Right renal pelvis (tissue), 4 donors: ENCODE results near the gene TMA7B. TPM values are rescaled to one million over a fixed set of nuclear protein-coding genes. Genes with fewer than 3 reads are reported as not detected.

Source experiments
- DNase-seq, 4 donors: peaks; one replicate each; pipeline ENCODE4 v3.0.0-alpha.2; 2013; ENCODE audit warnings: low read depth in 4 of 4, low spot score in 3 of 4, missing footprints in 1 of 4
- polyA plus RNA-seq, 4 donors: library from polyadenylated mRNA; unstranded; fragments of 120-200 nt; gene quantifications; one replicate each; pipeline ENCODE4 v1.2.1, GENCODE V29; 2013; ENCODE audit not compliant: insufficient read length in 4 of 4

The TMA7B gene
- polyA plus RNA-seq, 4 donors: 0.23 to 0.37 TPM; not detected in 2

DNA sequence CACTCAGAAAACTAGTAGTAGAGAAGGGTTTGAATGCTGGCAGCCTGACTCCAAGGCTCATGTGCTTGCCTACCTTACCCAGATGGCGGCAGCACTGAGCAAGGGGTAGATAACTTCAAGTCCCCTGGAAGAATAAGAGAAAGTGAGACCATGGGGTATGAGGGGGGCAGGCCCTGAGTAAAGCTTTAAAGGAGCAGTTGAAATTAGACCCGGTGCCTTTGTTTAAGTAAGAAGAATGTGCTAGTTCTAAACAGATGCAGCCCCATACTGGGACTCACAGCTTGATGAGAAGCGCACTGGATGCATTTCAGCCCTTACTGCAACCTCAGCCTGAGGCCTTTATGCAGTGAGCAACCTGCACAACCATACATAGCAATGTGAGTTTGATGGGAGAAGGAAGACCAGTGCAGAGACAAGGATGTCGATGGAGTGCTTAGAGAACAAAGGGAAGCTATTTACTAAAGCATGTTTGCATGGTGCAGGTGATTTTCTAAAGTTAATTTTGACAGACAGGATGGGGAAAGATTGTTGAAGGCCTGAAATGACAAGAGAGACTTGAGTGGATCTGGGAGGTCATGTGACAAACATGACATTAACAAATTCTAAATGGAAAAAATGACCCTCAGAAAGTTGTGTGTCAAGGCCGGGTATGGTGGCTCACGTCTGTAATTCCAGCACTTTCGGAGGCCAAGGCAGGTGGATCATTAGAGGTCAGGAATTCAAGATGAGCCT is 27.1 kb upstream of the TMA7B start:
- no peak for DNase-seq

DNA sequence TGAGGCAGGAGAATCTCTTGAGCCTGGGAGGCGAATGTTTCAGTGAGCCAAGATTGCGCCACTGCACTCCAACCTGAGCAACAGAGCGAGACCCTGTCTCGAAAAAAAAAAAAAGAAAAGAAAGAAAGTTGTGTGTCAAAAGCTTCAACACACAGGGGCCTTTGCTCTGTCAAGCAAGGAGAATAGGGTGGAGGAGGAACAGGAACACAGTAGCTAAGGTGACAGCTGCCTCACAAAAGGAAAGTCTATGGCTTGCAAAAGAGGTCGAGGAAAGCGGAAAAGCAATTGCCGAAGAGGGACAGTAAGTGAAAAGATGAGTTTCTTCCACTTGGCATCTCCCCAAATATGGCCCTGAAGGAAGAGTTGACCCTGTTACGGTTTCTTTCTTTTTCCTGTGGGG is 26.5 kb upstream of the TMA7B start:
- no peak for DNase-seq

DNA sequence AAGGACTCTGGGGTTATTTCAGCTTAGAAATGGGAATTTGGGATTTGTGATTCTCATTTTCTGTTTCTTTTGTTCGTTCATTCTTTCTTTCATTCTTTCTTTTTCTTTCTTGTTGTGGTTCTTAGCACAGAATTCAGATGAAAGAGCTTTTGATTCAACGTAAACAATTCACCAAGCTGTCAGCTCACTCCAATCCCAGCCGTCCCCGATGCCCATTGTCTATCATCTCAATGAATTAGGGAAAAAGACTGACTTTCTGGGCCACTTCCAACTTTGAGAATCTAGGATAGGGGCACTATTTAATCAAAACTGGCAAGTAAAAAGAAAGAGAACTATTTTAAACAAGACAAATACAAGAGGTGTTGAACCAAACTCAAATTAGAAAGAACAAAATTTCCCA is 25.1 kb upstream of the TMA7B start:
- no peak for DNase-seq

DNA sequence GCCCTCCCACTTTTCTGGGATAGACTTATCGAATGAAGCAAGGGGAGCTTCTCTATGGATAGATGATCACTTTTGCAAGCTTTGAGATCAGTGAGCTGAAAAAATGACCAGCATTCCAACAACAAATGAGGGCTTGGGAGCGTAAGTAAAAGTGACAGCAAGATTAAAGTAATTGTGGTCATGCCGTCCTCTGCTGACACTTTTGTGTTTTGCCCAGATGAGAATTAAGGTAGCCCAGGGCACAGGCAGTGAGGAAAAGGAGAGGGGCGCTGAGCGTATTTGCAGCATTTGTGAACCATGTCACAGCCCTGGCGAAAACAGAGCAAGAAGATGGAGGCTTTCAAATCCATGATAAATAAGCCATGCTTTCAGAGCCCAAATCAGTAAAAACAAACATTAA is 24.6 kb upstream of the TMA7B start:
- no peak for DNase-seq

GRCh38 chr22:39936523-39937145 is 23.6 kb upstream of the TMA7B start:
- no peak for DNase-seq

- DNase-seq: no peak
These were observed 22.3 kb upstream of the TMA7B start for GRCh38 chr22:39937906-39938305.

GRCh38 chr22:39938509-39939111 is 21.6 kb upstream of the TMA7B start:
- no peak for DNase-seq

DNA sequence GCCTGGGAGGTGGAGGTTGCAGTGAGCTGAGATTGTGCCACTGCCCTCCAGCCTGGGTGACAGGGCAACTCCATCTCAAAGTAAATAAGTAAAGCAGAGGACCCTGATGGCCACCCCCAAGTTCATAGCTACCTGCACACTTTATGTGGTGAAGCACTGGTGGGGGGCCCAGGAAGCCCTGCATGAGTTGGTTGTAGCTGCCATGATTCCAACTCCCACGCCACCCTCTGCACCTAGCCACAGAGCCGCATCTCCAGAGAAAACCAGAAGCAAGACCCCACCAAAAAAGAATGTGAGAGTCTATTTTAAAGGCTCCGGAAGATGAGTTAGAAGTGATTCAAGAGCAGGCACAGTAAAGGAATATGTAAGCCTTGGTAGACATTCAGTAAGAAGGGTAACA is 20.4 kb upstream of the TMA7B start:
- no peak for DNase-seq

GRCh38 chr22:39940757-39941305 is 19.4 kb upstream of the TMA7B start:
- no peak for DNase-seq

DNA sequence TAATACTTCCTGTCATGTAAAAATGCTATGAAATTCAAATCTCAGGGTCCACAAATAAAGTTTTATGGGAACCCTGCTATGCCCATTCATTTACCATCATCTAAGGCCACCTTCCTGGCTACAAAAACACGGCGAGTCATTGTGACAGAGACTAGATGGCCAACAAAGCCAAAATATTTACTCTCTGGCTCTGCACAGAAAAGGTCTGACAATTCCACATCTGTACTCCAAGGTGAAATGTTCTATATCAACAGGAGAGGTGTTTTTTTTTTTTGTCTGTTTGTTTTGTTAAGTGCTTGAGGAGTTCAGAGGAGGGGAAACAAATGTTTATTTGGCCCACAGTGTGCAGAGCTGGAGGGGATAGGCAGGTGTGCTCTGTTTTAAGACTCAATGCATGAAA is 18.6 kb upstream of the TMA7B start:
- DNase-seq: no peak

GRCh38 chr22:39942439-39943230 is 17.6 kb upstream of the TMA7B start:
- DNase-seq: no peak

- no peak for DNase-seq
These were observed 16.9 kb upstream of the TMA7B start for GRCh38 chr22:39943337-39943736.

GRCh38 chr22:39943953-39944872 is 16.0 kb upstream of the TMA7B start:
- DNase-seq: no peak

DNA sequence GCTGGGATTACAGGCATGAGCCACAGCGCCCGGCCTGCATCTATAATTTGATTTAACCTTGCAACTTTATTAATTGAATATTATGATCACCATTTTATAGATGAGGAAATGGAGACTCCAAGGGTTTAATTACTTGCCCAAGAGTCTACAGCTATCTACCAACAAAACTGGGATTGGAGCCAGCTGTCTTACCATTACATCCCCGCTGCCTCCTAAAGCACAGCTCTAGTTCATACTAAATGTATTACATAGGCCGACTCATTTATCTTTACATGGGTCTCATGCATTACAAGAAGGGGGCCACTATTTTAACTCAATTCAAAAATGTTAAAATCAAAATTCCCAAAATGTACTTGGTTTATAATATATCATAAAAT is 14.1 kb upstream of the TMA7B start:
- no peak for DNase-seq

GRCh38 chr22:39946503-39947219 is 13.5 kb upstream of the TMA7B start:
- no peak for DNase-seq

DNA sequence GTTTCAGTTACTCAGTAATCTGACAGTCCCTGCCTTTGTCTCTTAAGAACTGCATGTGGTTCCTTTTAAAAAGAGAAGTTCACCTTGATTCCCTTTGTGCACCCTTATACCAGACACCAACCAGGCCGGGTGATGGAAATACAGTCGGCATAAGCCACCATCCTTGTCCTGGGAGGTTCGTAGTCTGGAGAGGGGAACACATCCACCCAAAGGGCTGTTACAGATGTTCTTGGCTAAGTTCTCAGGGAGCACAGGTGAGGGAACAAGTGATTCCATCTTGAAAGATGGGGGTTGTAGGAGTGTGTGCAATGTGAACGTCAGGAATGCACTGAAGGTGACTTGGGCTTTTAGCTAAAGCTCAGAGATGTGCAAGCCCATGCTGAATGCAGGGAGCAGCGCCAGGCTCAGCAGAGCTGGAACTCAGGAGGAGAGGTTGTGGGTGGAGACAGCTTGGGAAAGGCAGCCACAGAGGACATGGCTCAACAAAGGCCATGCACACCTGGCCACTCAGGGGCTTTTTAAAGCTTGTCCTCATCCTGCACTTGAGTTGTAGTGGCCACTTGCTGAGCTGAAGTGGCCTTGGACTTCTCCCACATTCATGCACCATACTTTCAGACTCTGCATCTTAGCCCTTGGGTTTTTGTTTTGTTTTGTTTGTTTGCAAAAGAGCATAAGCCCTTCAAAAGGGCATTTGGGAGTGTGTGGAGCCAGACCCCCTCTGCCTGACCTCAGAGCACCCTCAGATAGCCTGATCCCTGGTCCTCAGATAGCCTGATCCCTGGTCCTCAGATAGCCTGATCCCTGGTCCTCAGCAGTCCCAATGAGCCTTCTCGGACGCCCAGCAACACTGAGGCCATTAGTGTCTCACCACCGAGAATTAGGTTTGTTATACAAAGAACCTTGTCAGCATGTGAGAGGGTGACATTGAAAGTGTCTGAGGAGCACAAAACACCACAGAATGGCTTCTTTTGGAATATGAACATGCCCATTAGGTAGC is 12.7 kb upstream of the TMA7B start:
- no peak for DNase-seq

- no peak for DNase-seq
These were observed 10.0 kb upstream of the TMA7B start for GRCh38 chr22:39949964-39950737.
